ENCODE results near the gene OTUB2. TPM values are rescaled to one million over a fixed set of nuclear protein-coding genes. Genes with fewer than 3 reads are reported as not detected.

OTUB2 gene
- total and polyA plus RNA-seq, 11 donors = 0.09 to 0.60 (median 0.38) TPM

DNA sequence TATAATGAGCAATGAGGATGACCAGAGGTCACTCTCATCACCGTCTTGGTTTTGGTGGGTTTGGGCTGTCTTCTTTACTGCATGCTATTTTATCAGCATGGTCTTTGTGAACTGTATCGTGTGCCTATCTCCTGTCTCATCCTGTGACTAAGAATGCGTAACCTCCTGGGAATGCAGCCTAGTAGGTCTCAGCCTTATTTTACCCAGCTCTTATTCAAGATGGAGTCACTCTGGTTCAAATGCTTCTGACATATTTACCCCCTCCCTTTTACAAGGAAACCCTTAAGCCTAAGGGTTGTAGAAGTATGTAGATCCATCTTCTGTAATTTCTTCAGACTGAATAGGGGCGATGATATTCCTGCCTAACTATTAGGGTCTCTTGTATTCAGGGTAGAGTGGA, 63.3 kb downstream of the OTUB2 start:
- Histone ChIP-seq H3K36me3 (no peaks in the 10 kb centered on the region), H3K4me3 (no peak overlapping the region), H3K27ac (no peak overlapping the region), H3K27me3 (no peaks in the 10 kb centered on the region), H3K9me3 (no peaks in the 10 kb centered on the region), H3K4me1 (no peaks in the 10 kb centered on the region)
- intact Hi-C loops (cut with DNase I) = no loop called here
- ATAC-seq = no peak
- no peak for DNase-seq
- TF ChIP-seq, protein P1, sequence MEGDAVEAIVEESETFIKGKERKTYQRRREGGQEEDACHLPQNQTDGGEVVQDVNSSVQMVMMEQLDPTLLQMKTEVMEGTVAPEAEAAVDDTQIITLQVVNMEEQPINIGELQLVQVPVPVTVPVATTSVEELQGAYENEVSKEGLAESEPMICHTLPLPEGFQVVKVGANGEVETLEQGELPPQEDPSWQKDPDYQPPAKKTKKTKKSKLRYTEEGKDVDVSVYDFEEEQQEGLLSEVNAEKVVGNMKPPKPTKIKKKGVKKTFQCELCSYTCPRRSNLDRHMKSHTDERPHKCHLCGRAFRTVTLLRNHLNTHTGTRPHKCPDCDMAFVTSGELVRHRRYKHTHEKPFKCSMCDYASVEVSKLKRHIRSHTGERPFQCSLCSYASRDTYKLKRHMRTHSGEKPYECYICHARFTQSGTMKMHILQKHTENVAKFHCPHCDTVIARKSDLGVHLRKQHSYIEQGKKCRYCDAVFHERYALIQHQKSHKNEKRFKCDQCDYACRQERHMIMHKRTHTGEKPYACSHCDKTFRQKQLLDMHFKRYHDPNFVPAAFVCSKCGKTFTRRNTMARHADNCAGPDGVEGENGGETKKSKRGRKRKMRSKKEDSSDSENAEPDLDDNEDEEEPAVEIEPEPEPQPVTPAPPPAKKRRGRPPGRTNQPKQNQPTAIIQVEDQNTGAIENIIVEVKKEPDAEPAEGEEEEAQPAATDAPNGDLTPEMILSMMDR (IDR thresholded peaks at IDR 0.05) = no peak
- no peak for TF ChIP-seq POLR2A (IDR thresholded peaks at IDR 0.05)
- 87 to 92% (median 89%) methylated on average over 4 of the region's 4 CpGs for WGBS, 4 donors

DNA sequence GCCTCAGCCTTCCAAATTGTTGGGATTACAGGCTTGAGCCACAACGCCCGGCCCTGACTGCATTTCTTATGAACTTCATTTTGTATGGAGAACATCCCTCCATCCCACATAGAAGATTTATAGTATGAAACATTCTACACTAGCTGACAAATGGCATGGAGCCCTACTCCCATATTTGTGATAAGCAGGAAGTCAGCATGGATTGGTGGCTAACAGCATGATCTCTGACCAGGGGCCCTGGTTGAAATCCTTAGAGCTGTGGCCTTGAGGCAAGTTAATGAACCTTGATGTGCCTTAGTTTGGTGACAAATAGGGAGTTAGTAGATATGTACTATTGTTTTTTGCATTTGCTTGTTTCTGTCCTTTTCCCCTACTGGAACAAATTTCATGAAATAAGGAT, 67.3 kb downstream of the OTUB2 start:
- intact Hi-C loops (cut with DNase I) = no loop called here
- Histone ChIP-seq H3K4me1 (no peaks in the 10 kb centered on the region), H3K27me3 (no peaks in the 10 kb centered on the region), H3K9me3 (no peaks in the 10 kb centered on the region), H3K27ac (no peak overlapping the region), H3K36me3 (peaks cover 0 to 7% (median 0%) of the 10 kb centered on the region in 9 donors), H3K4me3 (no peak overlapping the region)
- no peak for DNase-seq
- 97 to 100% (median 99%) methylated on average over 2 of the region's 2 CpGs for WGBS, 4 donors
- TF ChIP-seq, protein P1 (IDR thresholded peaks at IDR 0.05) = no peak
- no peak for TF ChIP-seq POLR2A (IDR thresholded peaks at IDR 0.05)
- no peak for ATAC-seq

- Histone ChIP-seq H3K36me3 (peaks cover 0 to 7% (median 0%) of the 10 kb centered on the region in 9 donors), H3K4me3 (no peak overlapping the region), H3K27ac (no peak overlapping the region), H3K9me3 (no peaks in the 10 kb centered on the region), H3K4me1 (no peaks in the 10 kb centered on the region), H3K27me3 (no peaks in the 10 kb centered on the region)
- DNase-seq = no peak
- intact Hi-C loops (cut with DNase I) = no loop called here
- WGBS, 4 donors = 95 to 100% (median 96%) methylated on average over 4 of the region's 4 CpGs
- ATAC-seq = no peak
- TF ChIP-seq, protein P1 (IDR thresholded peaks at IDR 0.05) = no peak
- TF ChIP-seq POLR2A (IDR thresholded peaks at IDR 0.05) = no peak
Observed at GRCh38 chr14:94097091-94097490, 71.0 kb downstream of the OTUB2 start.

Other genes with a start within 250 kb of the OTUB2 start
- gene PRIMA1, start 237.9 kb upstream of the OTUB2 start, total RNA-seq = 10 to 100 TPM in 3 of 9 donors, 1 to 10 TPM in 6; 1.8 to 12.2 (median 5.0) TPM
- gene PRIMA1, start 237.9 kb upstream of the OTUB2 start, polyA plus RNA-seq = 10 to 100 TPM in 1 of 2 donors, 1 to 10 TPM in 1; 1.4 to 27.5 TPM
- not detected for gene FAM181A, start 99.0 kb upstream of the OTUB2 start, total RNA-seq
- gene FAM181A, start 99.0 kb upstream of the OTUB2 start, polyA plus RNA-seq = not detected
- 100 to 1,000 TPM in 8 of 9 donors, 10 to 100 TPM in 1; 95.8 to 411 (median 166) TPM for gene ASB2, start 49.8 kb upstream of the OTUB2 start, total RNA-seq
- 100 to 1,000 TPM in 1 of 2 donors, 10 to 100 TPM in 1; 22.4 to 289 TPM for gene ASB2, start 49.8 kb upstream of the OTUB2 start, polyA plus RNA-seq
- 1 to 10 TPM in 3 of 9 donors, under 1 TPM in 3, not detected in 3; 0.26 to 1.4 (median 0.95) TPM for gene CCDC197, start 29.0 kb upstream of the OTUB2 start, total RNA-seq
- under 1 TPM in 1 of 2 donors, not detected in 1; 0.23 TPM for gene CCDC197, start 29.0 kb upstream of the OTUB2 start, polyA plus RNA-seq
- 100 to 1,000 TPM; 161 to 268 (median 209) TPM for gene DDX24, start 54.9 kb downstream of the OTUB2 start, total RNA-seq
- 100 to 1,000 TPM; 113 to 123 TPM for gene DDX24, start 54.9 kb downstream of the OTUB2 start, polyA plus RNA-seq
- gene IFI27L1, start 55.0 kb downstream of the OTUB2 start, total RNA-seq = 10 to 100 TPM in 7 of 9 donors, 1 to 10 TPM in 2; 8.9 to 30.8 (median 16.0) TPM
- 10 to 100 TPM; 19.4 to 45.0 TPM for gene IFI27L1, start 55.0 kb downstream of the OTUB2 start, polyA plus RNA-seq
- 100 to 1,000 TPM; 135 to 458 (median 177) TPM for gene IFI27, start 84.4 kb downstream of the OTUB2 start, total RNA-seq
- gene IFI27, start 84.4 kb downstream of the OTUB2 start, polyA plus RNA-seq = 100 to 1,000 TPM; 446 to 469 TPM
- 100 to 1,000 TPM in 1 of 9 donors, 10 to 100 TPM in 8; 44.8 to 102 (median 61.4) TPM for gene IFI27L2, start 103.3 kb downstream of the OTUB2 start, total RNA-seq
- gene IFI27L2, start 103.3 kb downstream of the OTUB2 start, polyA plus RNA-seq = 10 to 100 TPM; 68.9 to 71.3 TPM
- gene PPP4R4, start 148.0 kb downstream of the OTUB2 start, total RNA-seq = 1 to 10 TPM in 1 of 9 donors, under 1 TPM in 3, not detected in 5; 0.06 to 1.0 (median 0.66) TPM
- under 1 TPM in 1 of 2 donors, not detected in 1; 0.40 TPM for gene PPP4R4, start 148.0 kb downstream of the OTUB2 start, polyA plus RNA-seq